CD4-positive, alpha-beta T cell treated with Interleukin-1 beta for 1 hour (primary cell): ENCODE results near the gene CTAG2.
"Not testable (repeated sequence)": the region's sequence is repeated elsewhere in the genome, so short reads cannot be mapped to it uniquely, and the experiment has no call there.

Source experiments
- DNase-seq, 2 donors: peaks; one replicate each; pipeline ENCODE4 v3.0.0-alpha.2; 2020 to 2022

Gene CTAG2

DNA sequence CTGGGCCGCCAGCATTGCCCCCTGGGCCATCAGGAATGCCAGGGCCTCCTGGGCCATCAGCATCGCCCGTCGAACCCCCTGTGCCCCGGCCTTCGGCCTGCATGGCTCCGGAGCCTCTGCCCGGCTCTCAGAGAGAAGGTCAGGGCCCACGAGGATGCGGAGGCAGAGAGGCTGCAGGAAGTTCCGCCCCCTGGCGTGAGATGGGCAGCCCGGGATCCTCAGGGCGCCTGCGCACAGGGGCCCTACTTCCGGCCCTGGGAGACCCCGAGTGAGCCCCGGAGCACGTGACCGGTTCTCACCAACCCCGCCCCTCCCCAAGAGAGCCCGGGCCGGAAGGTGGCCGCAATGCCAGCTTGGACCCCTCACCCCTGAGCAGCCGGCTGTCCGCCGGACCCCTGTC, at the start of gene CTAG2:
Gene CTAG2 (minus strand): TSS at position 167 of the 400 bp plus-strand sequence. CDS start 64 bp downstream, at position 103.
- DNase-seq, result not testable (repeated sequence)

DNA sequence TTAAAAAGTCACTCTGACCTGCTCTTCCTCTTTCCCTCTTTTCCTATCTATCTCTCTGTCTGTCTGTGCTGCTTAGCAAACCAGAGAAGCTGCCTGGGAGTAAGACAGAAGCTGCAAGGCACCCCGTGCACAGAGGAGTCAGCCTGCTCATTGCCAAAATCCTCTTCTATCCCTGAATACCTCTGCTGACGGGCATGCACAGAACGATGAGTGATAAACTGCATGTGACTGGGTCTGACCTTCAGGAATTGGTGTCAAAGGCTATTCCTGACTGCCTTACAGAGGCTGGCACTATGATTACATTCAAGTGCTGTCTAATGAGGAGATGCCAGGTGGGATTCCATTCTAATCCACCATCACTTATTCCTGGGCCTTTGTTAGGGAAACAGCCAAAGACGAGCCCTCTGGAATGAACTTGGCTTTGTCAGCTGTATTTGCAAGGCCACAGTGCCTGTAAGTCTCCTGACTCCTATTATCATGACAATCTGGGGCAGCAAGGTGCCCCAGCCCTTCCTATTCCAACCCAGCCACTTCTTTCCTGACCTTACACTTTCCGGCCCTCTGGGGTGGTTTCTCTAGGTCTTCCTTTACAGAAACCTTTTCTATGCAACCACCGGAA, 45.4 kb upstream of the CTAG2 start:
- no peak for DNase-seq

- no peak for DNase-seq
Measured at GRCh38 chrX:154696676-154697045, 43.3 kb upstream of the CTAG2 start.

GRCh38 chrX:154695911-154696675, 42.7 kb upstream of the CTAG2 start:
- DNase-seq, result no peak

DNA sequence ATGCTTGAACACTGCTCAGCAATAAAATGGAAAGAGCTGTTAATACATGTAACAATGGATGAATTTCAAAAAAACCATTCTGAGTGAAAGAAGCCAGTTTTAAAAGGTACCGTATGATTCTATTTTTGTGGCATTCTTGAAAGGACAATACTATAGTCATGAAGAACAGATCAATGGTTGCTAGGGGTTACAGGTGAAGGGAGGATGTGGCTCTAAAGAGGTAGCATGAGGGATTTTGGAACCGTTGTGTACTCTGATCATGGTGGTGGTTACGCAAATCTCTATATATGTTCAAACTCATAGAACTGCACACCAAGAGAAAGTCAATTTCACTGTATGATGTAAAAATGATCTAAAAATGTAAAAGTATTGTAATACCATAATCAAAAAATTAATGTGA, 40.0 kb upstream of the CTAG2 start:
- no peak for DNase-seq

- DNase-seq, result not testable (repeated sequence)
Measured at GRCh38 chrX:154690438-154690837, 37.1 kb upstream of the CTAG2 start.

- not testable (repeated sequence) for DNase-seq
Measured at GRCh38 chrX:154672084-154672483, 18.7 kb upstream of the CTAG2 start.

DNA sequence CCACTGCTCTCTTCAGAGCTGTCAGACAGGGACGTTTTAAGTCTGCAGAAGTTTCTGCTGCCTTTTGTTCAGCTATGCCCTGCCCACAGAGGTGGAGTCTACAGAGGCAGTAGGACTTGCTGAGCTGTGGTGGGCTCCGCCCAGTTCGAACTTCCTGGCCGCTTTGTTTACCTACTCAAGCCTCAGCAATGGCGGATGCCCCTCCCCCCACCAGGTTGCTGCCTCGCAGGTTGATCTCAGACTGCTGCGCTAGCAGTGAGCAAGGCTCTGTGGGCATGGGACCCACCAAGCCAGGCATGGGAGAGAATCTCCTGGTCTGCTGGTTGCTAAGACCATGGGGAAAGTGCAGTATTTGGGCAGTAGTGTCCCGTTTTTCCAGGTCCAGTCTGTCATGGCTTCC, 17.5 kb upstream of the CTAG2 start:
- not testable (repeated sequence) for DNase-seq

DNA sequence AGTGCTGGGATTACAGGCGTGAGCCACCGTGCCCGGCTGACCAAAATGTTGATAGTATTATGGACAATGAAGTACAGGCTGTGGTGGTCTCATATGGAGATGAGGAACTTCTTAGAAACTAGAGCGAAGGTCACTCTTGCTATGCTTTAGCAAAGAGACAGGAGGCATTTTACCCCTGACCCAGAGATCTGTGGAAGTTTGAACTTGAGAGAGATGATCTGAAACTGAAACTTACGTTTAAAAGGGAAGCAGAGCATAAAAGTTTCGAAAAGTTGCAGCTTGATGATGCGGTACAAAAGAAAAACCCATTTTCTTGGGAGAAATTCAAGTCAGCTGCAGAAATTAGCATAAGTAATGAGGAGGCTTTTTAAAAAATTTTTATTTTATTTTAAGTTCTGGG, 8.5 kb upstream of the CTAG2 start:
- no peak for DNase-seq

- DNase-seq, result no peak
Measured at GRCh38 chrX:154661170-154661569, 7.8 kb upstream of the CTAG2 start.

- DNase-seq, result no peak
Measured at GRCh38 chrX:154660541-154660940, 7.2 kb upstream of the CTAG2 start.

GRCh38 chrX:154658957-154659356, 5.6 kb upstream of the CTAG2 start:
- DNase-seq, result no peak

DNA sequence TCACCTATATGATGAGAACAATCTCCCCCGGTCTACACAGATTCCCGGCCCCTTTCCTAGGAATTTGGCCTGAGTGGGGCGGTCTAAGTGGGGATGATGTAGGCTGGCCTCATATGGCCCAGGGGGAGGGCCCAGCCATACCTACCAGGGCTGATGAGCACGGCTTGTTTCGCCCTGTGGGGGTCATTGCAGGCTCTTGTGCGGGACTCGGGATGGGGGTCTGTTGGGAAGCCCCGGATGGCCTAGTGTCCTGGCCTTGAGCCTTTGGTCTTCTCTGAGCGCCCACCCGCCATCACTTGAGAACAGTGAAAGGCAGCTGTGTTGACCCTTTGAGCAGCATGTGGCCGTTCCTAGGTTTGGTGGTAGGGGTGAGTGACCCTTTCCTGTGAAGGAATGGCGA, 4.8 kb upstream of the CTAG2 start:
- no peak for DNase-seq

DNA sequence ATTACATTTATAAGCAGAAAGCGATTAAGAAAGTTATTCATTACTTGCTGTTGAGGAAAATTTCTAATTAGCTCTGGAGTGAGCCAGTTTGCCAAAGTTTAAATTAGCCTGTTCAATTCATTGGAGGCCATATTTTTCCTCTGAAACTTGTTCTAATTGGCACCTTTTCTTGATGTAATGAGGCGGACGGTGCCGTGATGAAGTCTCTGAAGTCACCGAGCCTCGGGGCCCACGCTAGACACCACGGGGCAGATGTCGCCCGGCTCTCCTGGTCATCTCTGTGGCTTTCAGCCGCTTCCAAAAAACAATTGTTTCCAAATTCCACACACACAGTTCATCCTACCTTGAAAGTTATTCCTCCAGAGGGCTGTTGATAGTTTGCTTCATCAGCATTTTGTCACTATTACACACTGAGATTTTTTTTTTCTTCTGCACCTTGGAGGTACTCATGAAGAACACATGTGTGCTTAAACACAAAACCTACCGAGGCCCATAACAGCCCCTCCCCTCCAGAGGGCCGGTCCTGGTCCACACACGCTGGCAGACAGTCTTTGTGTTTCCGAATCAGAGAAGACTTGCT, 3.9 kb upstream of the CTAG2 start:
- no peak for DNase-seq

GRCh38 chrX:154655786-154656185, 2.4 kb upstream of the CTAG2 start:
- no peak for DNase-seq

DNA sequence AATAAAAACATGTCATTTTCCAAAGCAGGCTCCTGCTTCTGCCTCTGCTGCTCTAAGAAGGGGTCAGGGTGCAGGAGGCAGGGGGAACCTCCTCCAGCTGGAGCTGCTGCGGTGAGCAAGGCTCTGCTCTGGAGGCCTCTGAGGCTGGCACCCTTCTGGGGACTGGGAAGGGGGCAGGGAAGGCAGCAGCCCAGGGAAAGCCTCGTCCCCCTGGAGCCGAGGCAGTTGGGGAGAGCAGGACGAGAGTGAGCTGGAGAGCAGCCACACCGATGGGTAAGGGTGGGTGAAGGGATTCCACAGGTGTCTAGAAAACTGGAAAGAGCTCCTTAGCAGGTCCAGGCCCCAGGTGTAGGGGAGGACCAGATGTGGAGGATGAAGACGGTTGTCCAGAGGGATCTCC, 2.0 kb upstream of the CTAG2 start:
- no peak for DNase-seq

GRCh38 chrX:154654925-154655324, 1.5 kb upstream of the CTAG2 start:
- no peak for DNase-seq

- no peak for DNase-seq
Measured at GRCh38 chrX:154654372-154654771, 993 bp upstream of the CTAG2 start.

DNA sequence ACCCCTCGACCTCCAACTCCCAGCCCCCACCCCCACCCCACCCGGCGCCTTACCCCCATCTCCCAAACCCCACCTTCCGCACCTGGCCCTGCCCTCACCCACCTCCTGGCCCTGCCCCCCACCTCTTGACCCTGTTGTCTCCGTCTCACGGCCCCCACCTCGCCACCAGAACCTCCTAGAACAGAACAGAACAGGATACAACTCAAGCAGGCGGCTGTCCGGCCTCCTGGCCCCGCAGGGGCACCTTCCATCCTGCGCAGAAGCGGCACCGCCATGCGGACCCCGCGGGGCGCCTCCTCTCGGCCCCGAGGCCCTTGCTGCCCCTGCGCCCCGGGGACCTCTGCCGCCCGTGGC, 354 bp downstream of the CTAG2 start:
- no peak for DNase-seq

DNA sequence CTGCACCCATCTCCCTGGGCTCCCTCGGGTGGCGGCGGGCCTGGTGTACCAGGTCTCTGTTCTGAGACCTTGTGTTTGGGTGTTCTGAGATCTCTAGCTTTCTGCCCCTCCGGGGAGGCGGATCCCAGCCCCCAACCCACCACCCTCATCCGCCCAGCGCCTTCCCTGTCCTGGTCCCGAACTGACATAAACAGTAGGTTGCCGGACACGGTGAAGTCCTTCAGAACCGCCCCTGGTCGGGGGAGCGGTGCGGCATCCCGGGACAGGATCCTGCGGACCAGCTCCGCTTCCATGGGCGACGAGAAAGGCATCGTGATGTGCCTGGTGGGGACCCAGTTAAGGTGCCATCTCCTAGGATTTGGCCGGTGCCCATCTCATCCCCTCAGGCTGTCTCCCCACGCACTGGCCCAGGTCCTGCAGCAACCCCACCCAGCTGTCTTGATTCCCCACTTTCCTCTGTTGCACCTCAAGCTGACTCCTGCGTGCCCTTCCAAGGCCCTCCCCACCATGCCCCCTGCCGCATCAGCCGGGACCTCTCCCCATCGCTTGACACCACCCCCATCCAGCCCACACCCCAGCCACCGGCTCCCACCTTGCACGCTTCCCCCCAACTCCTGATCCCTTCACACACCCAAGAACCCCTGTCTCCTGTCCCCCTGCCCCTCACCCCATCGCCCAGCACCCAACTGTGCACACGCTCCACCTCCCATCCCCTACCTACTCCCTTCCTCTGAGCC, 900 bp downstream of the CTAG2 start:
- no peak for DNase-seq

DNA sequence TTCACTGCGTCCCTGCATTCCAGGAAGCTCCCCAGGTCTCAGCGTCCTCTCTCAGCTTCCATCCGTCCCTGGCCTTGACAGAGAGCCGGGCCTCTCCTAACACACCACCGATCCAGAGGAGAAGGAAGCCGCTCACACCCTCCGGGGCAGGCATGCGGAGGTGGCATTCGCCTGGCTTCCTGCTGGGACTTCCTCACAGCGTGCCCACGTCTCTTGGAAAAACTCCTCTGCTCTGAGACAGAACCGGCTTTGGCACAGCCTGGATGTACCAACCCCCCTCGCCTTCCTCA, 3.2 kb downstream of the CTAG2 start:
- DNase-seq, result no peak

DNA sequence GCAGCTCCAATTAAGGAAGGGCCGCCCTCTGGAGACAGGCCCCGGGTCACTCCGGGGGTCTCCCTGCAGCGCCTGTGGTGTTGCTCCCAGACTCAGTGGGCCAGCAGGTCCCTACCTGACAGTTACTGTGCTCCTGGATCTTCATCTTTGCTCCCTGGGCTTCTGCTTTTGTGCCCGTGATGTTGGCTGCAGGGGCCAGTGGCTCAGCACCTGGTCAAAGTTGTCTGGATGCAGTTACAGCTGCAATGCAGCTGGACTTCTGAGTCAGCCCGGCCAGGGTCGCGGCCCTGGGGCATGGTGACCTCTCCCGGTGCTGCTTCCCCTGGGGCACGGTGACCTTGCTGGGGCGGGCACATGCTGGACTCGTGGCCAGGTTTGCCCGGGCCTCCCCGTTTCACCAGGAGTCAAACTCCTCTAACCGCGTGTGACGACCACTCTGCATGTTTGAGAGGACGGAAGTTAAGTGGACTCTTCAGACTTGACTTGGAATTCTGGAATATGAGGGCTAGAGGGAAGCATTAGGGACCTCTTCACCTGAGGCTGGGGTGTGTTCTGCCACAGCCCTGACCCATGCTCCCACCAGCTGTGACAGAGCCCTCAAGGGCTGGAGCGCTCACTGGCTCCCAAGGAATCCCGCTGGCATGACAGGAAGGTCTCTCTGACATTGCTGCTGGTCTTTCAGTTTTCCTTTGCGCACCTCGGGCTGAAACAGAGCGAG, 3.7 kb downstream of the CTAG2 start:
- no peak for DNase-seq

DNA sequence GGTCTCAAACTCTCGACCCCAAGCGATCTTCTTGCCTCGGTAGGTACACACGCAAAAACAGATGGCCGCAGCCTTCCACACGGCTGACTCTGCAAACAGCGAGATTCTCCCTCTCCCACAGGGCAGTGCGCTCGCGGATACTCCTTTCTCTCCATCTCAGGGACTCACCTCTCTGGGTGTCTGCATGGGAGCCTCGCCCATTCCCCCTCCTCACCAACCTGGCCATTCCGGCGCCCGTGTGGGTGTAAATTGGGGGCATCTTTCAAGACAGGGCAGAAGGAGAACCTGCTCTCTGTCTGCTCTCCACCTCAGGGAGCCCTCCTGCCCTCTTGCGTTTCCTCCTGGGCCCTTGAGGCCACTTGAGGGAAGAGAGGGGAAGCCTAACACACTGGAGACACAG, 4.4 kb downstream of the CTAG2 start:
- DNase-seq, result no peak
